ENCODE measurements around the gene CEP126.

The CEP126 gene, protein sequence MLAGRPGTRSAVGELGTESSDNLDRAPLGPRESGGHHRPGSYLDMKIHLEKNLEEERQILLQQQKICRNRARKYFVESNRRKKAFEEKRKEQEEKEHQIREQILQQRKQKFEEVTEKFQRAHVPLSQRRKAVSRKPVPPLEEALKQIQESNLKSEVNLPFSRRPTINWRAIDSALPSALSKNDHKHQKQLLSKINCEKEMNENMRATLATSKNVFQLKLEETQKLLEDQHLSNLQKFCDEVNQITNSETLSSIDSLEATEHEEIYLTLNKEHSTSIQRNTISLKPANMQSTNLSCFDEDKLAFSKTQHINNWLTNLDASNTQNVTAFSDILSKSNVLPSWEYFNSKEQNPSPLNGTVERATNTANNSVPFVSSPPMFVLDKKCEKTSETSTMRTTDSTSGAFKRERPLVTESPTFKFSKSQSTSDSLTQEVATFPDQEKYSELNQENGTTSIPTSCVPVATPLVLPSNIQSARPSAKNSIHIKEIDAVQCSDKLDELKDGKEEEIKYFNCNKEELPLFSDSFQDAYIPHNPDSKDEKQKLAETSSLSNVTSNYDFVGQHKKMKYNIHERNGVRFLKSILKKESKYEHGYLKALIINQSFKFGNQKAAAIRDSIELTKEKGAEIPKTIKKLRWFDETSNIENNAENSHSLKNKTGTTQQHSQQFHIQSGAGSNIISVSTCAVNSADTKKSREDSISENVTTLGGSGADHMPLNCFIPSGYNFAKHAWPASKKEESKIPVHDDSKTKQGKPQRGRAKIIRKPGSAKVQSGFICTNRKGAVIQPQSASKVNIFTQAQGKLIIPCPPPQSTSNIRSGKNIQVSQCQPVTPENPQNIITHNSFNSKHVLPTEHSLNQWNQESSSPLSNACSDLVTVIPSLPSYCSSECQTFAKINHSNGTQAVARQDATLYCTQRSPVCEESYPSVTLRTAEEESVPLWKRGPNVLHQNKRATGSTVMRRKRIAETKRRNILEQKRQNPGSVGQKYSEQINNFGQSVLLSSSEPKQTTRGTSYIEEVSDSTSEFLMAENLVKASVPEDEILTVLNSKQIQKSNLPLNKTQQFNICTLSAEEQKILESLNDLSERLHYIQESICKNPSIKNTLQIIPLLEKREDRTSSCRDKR

DNA sequence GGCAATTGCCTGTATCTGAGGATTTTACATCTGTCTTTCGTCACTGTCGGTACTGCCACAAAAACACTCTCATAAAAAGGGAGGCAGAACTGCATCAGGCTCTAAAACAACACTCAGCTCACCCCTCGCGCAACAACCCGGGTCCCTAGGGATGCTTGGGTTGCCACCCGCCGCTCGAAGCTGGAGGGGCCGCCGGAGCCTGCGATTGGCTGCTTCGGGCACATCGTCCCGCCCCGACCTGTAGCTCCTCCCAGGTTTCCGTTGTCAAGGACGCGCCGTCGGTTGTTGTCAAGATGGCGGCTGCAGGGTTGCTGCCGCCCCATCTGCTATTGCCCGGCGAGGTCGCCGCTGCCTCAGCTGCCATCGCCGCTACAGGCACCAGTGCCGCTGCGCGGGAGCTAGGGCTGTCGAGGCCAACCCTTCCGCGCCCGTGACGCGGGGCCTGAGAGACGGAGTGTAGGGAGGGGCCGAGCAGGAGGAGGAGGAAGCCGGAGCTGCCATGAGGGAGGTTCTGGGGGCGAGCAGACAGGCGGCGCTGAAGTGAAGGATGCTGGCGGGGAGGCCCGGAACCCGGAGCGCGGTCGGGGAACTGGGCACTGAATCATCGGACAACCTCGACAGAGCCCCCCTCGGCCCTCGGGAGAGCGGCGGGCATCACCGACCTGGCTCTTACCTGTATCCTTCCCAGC, at the start of gene CEP126:
CEP126 (plus strand) TSS at position 273 of the 689 bp plus-strand sequence; CDS start at position 548, 275 bp downstream.
- peak; percentile 83 to 90 for DNase-seq (ENCODE audit: low read depth in 1 of 2, low spot score in 1 of 2)

DNA sequence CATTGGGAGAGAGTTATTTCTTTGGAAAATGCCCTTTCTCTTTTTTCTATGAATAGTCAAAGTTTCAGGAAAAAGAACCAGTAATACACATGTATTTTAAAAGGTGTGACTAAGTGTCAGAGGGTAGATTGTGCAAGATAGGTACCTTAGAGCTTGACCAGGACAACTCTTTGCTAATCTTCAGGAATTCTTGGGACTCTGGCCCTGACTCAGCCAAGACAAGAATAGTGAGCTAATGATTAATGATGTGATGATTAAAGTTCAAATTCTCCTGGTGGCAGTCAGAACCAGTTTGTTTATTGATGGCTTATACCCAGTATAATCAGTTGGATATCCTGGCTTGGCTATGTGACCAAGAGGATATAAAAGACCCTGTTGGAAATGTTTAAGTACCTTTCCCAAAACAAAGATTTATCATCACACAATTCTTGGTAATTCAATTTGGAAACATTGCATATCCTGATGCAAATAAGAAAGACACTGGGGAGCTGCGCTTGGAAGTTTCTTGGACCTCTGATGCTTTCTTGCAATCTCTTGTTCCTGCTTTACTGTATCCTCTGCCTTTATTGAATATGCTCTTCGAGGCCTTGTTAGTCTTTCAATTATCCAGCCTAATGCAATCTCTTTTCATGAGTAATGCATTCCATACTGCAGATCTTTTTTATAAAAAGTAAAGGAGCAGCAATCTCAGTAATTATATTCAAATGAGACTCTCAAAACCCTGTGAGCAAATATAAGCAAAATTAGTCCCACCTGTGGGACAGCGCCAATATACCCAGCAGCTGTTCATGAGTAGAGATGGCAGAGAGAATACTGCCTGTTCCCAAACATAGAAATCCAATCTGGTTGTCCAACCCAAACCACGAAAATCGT, 48.0 kb upstream of the CEP126 start:
- DNase-seq (ENCODE audit: low read depth in 1 of 2, low spot score in 1 of 2), result no peak

DNA sequence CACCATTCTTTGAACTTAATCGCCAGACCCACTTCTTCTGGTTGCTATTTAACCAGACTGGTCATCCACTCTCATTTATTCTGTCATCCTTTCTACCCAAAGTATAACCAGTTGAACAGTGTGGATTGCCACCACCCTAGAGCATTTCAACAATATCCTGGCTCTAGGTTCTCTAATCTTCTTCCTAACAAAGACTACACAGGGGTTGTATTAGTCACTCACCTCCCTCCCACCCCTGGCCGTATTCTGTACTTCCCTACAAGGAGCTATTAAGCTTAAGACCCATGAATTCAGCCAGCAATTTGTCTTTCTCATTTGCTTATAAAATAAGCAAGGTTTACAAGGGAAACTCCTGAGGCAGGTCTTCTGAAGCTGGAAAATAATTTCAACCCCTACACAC, 46.9 kb upstream of the CEP126 start:
- DNase-seq (ENCODE audit: low read depth in 1 of 2, low spot score in 1 of 2), result no peak

DNA sequence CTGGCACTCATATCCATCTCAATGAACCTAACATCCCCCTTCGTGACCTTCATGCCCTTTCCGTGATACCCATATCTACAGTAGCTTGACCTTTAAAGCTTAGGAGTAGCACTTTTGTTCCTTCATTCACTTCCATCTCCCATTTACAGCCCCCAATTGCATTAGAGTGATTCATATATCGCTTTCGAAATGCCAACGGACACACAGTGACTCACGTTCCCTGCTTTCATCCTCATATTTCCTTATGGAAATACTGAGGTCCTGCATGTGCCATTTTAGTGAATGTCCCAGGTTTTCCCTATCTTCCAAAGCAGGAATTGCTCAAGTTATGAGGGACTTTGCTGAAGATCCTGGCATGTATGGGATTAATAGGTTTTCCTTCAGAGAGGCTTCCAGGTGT, 44.3 kb upstream of the CEP126 start:
- DNase-seq (ENCODE audit: low read depth in 1 of 2, low spot score in 1 of 2), result no peak

DNA sequence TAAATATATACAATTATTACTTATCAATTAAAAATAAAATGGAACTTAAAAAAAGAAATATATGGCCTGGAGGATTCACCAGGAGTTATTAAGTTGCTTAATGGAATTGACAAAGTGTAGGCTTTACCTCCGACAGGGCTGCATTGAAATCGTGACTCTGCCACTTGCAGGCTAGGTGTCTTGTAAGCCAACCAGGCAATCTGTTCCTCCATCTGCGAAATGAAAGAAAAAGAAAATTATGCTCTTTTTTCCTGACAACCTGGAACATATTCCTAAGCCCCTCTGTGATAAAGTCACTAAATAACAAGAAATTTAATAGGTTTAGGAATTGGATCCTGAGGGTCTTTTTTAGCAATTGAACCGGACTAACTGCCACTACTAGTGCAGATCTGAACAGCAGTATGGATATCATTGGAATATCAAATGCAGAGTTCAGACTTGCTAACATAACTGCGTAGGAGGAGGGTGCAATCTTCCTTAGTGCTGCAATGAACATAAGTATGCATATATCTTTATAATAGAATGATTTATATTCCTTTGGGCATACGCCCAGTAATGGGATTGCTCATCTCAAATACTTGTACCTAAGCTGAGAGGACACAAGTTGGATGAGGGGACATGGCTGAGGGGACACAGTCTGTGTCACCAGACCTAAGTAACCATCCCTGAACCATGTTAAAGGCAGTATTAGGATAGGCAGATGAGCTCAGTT, 42.5 kb upstream of the CEP126 start:
- no peak for DNase-seq (ENCODE audit: low read depth in 1 of 2, low spot score in 1 of 2)

DNA sequence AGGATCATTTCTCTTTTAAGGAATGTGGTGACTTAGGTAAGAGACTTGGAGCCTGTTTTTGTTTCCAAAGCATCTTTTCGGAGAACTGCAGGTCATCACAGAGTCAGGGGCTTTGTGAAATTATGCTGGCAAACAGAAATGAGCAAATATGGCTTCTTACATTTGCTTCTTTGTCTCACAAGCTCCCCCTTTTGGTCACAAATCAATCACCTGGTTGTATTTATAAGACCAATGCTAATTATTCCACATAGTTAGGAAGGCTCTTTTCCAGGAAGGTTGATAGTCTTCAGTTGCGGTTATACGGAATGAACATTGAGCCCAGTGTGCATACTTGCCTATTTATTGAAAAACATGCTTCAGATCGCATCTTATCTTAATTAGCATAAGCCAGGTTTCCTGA, 34.6 kb upstream of the CEP126 start:
- DNase-seq (ENCODE audit: low read depth in 1 of 2, low spot score in 1 of 2), result no peak

DNA sequence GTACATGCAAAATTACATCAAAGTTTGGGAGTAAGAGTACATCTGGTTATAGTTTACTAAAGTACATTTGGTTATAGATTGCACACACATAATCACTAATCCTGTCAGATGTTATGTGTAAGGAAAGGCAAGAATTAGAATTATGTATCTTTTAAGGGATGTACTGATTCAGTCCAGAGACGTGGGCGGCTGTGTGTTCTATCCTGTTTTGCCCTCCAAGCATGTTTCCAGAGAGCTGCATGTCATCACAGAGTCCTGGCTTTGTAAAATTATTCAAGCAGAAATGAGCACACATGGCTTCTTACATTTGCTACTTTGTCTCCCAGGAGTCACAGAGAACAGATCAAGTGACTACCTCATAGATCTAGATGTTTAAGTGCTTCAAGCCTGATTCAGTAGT, 33.2 kb upstream of the CEP126 start:
- DNase-seq (ENCODE audit: low read depth in 1 of 2, low spot score in 1 of 2), result no peak

DNA sequence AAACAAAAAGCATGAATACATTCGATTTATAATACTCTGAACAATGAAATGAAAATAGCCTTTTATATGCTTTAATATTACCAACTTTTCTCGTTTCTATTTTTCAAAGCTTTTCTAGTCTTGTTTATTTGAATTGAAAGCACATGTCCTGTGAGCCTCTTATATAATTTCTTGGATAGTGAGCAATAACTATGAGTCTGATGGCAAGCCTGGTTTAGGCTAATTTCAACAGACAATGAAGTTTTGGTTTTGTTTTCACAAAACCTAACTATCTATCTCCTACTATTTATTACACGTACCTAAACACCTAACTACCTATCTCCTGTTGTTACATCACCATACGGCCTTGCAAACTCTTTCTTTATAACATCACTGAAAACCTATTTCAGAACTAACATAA, 29.2 kb upstream of the CEP126 start:
- DNase-seq (ENCODE audit: low read depth in 1 of 2, low spot score in 1 of 2), result no peak

DNA sequence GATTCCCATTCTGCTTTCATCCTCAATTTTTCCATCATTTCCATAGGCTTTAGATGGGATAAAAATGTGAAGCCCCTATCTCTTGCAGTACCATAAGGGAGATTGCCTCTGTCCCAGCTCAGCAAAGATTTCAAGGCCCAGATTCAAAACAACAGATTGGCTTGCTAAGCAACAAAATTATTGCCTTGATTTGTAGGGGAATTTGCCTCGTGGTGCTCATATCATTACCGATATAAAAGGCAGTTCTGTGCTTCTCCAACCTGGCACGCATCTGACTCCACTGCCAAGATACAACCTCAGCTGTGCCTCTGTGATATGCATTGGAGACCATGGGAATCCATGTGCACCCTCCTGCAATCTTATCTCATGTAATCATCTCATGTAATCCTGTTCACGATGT, 25.0 kb upstream of the CEP126 start:
- DNase-seq (ENCODE audit: low read depth in 1 of 2, low spot score in 1 of 2), result no peak

DNA sequence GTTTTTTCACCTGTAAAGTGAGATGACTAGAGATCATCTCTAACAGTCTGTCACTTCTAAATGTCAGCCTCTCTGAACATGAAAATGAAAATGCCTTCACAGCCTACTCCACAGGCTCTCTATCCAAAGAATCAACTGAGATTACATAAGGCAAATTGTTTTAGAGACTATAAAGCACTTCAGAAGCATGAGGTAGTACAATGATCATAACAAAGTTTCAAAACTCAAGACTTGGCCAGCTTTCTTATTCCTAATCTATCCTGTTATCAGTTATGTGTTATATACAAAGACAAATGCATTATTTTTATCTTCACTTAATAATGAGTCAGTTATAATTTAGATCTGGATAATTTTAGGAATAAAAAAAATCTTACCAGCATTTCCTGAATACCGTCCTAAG, 20.3 kb upstream of the CEP126 start:
- no peak for DNase-seq (ENCODE audit: low read depth in 1 of 2, low spot score in 1 of 2)

DNA sequence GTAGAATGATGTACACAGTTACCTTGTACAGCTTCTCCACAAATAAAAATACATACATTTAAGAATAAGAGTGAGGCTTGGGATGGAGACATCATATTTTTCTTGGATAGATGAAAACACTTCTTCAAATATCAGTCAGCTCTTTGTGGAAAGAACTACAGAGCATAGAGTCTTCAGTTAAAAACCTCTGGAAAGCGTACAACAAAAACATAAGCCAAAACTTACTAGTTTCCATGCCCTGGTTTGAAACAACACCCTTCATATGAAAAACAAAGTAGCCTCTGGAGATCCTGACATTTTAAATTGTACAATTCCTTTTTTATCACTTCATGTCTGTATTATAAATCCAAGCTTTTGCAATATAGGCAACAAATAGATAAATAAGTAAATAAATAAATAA, 7.0 kb upstream of the CEP126 start:
- no peak for DNase-seq (ENCODE audit: low read depth in 1 of 2, low spot score in 1 of 2)

DNA sequence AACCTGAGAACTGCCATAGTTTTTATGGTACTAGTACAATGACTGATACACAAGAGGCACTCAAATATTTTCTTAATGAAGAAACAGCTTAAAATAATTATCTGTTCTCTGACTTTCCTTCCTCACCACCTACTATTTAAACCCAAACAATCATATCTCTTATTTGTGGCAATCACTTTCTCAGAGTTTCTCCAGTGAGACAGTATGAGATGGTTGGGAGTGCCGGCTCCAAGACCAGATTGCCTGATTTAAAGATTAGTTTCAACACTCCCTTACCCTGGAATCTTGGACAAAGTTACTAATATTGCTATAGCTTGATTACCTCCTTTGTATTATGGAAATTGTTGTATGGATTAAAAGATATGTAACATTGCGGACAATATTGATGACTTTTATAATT, 5.7 kb upstream of the CEP126 start:
- DNase-seq (ENCODE audit: low read depth in 1 of 2, low spot score in 1 of 2), result no peak

DNA sequence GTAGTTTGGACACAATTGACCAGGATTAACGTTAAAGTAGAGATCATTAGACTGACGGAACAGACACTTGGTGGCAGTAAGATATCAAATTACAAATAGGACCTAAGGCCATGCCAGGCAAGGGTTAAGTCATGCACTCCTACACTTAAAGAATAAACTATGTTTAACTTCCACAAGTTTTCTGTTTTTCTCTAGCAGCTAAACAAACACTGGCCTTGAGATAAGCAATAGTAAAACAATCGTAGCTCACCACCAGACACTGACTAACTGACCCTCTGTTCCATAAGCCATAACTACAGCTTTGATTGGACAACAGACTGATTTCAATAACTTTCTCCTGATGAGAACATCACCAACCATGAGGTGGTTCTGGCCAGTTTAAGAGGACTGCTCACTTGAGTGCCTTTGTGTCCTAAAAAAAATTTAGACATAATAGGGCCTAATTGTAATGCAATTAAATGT, 2.0 kb upstream of the CEP126 start:
- DNase-seq (ENCODE audit: low read depth in 1 of 2, low spot score in 1 of 2), result no peak

DNA sequence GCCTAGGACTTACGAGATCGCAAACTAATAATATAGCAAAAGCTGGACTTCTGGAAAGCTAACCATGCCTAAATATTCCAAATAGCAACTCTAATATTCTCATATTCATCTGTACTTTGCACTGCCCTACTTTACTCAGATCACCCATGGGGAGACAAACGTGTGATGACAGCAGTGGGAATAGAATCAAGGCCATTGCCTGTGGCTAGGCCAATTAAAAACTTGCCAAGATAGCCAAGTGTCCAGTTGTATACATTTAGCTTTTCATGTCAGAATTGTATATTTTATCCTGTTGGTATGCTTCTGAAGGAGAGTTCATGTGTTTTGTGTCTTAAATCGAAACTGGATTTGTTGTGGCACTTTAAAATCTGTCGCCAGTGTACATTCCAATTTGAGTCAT, 1.2 kb upstream of the CEP126 start:
- no peak for DNase-seq (ENCODE audit: low read depth in 1 of 2, low spot score in 1 of 2)

DNA sequence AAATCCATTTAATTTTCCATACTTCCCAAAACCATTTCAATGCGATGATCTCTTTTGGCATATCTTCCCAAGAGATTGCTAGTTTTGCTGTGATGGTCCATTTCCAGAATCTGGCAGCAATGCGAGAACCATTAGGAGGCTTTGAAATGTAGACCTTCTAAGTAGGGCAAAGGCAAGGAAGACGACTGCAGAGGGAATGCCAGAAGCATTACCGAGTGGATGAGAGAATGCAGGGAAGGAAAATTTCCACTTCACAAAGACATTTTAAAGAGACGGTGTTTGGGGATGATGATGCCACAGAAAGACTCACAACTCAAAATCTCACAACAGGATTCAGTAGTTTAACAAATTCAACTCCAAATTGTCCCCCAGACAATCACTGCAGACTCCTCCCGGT, 471 bp upstream of the CEP126 start:
- DNase-seq (ENCODE audit: low read depth in 1 of 2, low spot score in 1 of 2), result no peak

DNA sequence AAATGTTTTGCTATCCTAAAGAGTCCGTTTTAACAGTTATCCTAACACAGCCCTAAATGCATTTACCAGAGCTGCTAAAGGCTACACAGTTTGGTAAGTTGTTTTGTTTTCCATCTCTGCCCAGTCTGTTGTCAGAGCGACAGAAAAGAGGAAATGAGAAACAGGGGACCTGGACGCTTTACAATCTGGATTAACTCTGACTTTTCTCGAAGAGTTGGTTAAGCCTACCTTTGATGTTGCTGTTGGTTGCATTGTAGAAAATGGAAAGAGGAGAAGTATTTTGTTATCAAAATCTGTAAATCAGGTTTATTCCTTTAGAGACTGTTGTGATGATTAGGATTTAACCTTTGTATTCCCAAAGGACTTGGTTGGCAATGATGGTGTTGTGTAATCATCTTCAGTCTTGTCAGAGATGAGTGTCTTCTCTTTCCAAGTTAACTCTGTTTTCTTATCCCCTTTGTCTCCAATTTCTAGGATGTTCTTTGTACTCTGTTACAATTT, 1.0 kb downstream of the CEP126 start:
- no peak for DNase-seq (ENCODE audit: low read depth in 1 of 2, low spot score in 1 of 2)

DNA sequence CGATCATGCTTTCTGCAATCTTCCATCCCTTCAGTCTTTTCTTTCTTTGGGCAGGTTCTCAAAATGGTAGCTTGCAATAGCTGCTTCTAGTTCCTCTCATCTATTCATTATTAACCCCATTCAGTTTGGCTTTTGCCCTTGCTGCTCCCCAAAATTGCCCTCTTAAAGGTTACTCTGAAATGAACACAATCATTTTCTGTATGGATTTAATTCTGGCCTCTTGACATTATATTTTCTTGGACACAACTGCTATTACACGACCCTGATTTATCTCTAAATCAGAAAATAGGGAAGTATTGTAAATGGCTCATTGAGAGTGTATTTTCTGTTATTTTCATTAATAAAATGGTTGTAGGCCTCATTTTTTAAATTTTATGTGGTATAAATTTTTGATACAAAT, 1.6 kb downstream of the CEP126 start, which contains the start of gene ANGPTL5:
ANGPTL5 (minus strand) TSS at position 101 of the 400 bp plus-strand sequence. CDS start 8,613 bp downstream, outside the sequence.
- DNase-seq (ENCODE audit: low read depth in 1 of 2, low spot score in 1 of 2), result no peak

DNA sequence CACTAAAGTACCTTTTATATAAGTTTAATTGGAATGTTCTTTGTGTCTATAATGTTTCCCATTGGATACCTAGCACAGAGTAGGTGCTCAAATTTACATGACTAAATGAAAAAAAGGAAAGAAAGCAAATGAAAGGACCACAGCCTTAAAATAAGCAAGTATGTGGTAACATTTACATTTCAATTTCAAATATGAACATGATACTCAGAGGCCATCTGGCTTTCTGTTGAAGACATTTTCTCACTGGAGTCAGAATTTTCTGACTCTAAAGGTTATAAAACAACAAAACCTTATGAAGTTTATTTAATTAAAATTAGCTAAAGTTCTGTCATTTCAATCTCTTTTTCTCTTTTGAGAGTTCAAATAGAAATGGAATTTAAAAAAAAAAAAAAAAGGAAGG, 2.4 kb downstream of the CEP126 start:
- no peak for DNase-seq (ENCODE audit: low read depth in 1 of 2, low spot score in 1 of 2)

DNA sequence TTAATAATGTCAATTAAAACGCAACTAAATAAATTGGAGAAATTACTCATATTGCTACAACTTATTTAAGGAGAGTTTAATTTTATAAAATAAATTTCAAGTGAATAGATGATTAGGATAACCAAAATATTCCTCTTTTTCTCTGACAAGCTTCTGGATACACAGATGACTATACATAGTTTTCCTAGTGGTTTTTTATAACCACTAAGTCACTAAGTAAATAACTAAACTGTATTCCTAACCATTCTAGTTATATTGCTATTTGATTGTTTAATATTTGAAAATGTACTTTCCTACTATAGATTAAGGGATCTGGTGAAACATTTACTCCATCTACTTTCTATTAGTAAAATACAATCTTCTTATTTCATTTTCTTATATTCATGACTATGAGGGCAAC, 6.2 kb downstream of the CEP126 start:
- DNase-seq (ENCODE audit: low read depth in 1 of 2, low spot score in 1 of 2), result no peak

Measured in stimulated activated CD4-positive, alpha-beta T cell treated with anti-CD3 and anti-CD28 coated beads, Interleukin-15, amount 100 ng/mL, for 1 hour (primary cell).